Neural progenitor cell (in vitro differentiated cells): ENCODE results near the gene CRACR2B.

Experiments
- CTCF ChIP-seq: fragments of 200-600 bp; sonication (generic); IDR thresholded peaks from 2 replicates; pipeline ENCODE4 v1.5.1; 2017; ENCODE audit warnings: antibody characterized with exemption, mild to moderate bottlenecking
- EZH2 ChIP-seq: fragments of 200-600 bp; sonication (generic); IDR thresholded peaks from 2 replicates; pipeline ENCODE4 v1.6.1; 2017; ENCODE audit warnings: antibody characterized with exemption, mild to moderate bottlenecking, moderate library complexity

GRCh38 chr11:816433-816779 is 11.3 kb upstream of the CRACR2B start:
- TF ChIP-seq CTCF (no peak), EZH2 (no peak)
